CD4-positive, alpha-beta T cell treated with Interleukin-21 for 1 hour (primary cell): ENCODE results near the gene GATAD1.
A peak's percentile ranks its signal among the peaks of the same experiment; 100 is the strongest.
"Not testable (repeated sequence)": the region's sequence is repeated elsewhere in the genome, so short reads cannot be mapped to it uniquely, and the experiment has no call there.

Source experiments
- DNase-seq: peaks from one replicate; pipeline ENCODE4 v3.0.0-alpha.2; 2020

GATAD1 gene

DNA sequence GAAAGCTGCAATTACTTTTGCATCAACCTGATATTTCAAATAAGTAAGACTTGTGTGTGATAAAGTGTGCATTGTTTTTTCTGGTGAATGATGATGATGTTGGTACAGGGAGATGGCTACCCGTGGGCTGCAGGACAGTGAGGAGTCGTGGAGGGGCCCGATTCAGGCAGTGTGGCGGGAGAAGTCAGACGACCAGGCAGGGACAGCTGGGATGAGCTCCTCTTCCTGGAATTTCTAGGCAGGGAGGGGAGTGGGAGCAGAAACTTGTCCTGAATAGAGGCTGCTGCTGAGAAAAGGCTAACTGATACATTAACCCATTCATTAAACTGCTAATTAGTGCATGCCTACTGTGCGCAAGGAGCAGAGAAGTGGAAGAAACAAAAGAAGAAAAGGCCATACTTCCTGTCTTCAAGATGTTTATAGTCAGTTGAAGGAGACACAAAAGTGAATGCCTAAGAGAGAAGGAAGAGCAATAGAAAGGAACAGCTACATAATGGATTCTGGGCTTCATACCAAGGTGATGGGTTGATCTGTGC, 9.3 kb upstream of the GATAD1 start:
- DNase-seq = no peak

DNA sequence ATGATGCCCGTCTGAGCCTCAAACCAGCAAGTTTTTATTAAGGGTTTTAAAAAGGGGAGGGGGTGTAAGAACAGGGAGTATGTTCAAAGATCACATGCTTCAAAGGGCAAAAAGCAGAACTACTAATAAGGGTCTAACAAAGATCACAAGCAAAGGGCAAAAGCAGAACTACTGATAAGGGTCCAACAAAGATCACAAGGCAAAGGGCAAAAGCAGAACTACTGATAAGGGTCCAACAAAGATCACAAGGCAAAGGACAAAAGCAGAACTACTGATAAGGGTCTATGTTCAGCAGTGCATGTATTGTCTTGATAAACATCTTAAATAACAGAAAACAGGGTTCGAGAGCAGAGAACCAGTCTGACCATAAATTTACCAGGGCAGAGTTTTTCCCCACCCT, 4.6 kb upstream of the GATAD1 start:
- DNase-seq = not testable (repeated sequence)

DNA sequence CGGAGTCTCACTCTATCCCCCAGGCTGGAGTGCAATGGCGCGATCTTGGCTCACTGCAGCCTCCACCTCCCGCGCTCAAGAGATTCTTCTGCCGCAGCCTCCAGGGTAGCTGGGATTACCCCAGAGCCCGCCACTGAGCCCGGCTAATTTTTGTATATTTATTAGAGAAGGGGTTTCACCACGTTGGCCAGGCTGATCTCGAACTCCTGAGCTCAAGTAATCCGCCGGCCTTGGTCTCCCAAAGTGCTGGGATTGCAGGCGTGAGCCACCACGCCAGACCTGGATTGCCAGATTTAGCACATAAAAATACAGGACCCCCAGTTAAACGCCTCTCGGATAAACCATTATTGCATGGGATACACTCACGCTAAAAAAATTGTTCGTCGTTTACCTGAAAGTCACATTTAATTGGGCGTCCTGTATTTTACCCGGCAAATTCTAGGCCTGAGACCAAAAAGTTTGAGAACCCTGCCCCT, 375 bp upstream of the GATAD1 start:
- no peak for DNase-seq

DNA sequence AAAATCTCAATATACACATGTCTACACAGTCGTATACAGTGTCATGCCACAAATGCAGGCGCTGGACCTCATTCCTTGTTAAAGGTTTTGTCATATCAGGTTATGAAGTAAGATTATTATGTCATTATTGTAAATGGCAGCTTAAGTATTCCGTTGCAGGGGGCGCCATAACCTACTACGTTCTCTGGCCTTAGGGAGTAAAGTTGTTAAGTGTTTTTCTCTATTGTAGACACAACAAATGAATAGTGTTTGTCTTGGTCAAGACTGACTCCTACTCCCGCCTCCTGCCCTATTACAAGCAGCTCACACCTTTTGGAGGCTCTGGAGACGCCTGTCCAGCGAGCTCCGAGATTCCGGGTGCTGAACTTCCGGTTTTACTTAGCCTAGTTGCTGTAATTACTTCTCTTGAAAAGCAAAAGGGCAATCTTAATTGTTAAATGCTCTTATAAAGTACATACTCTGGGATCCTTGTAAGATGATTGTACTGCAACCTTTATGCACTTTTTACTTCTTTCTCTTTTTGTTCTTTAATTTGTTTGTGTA, 994 bp downstream of the GATAD1 start:
- peak; percentile 73 for DNase-seq

DNA sequence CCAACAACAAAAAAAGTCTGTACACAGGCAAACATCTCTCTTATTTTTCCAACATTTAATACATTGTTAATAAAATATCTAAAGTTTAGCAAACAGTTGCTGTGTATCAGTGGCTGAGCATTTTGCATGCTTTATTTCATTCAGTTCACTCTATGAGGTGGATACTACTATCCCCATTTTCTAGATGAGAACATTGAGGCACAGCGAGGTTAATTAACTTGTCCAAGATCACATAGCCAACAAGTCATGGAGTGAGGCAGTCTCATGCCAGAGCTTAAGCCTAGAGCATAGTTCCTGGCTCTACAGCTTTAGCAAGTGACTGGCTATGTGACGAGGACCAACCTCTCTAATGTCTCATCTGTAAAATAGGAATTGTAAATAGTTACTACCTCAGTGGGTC, 4.4 kb downstream of the GATAD1 start:
- no peak for DNase-seq

DNA sequence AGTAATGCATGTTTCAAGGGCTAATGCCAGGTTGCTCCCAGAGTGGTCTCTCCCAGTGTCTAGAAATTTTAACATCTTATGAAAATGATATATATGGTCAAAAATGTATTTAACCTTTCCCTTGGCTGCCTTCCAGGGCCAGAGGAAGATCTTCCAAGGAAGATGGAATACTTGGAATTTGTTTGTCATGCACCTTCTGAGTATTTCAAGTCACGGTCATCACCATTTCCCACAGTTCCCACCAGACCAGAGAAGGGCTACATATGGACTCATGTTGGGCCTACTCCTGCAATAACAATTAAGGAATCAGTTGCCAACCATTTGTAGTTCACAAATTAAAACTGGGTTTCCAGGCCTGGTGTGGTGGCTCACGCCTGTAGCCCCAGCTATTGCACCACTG, 9.0 kb downstream of the GATAD1 start:
- no peak for DNase-seq

DNA sequence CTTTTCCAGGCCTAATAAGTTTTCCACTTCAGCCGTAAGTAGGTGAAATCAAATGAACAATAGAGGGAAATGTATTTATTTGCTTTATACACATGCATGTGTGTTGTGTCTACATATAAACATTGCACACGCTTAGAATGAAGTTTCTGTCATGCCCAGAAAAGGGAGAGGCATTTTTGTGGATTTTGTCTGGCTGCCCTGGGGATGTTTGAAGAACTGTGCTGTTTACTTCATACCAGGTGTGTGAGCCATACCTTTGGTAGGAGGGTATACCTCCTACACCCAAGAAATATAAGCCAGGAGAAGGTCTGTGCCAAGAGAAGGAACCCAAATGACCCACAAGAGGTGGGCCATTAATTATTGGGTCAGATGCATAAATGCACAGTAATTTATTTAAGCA, 12.8 kb downstream of the GATAD1 start:
- DNase-seq = no peak

DNA sequence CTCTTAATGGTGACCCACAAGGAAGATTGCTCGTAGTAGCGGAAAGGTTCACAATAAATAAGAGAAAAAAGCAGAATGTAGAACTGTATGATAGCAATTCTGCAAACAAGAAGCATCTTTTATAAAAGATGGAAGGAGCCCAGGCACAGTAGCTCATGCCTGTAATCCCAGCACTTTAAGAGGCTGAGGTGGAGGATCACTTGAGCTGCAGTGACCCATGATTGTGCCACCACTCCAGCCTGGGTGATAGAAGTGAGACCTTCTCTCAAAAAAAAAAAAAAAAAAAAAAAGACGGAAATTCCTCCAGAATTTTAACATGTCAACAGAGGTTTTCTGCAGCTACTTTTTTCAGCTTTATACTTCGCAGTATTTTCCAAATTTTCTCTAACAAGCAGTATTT, 13.2 kb downstream of the GATAD1 start:
- no peak for DNase-seq

DNA sequence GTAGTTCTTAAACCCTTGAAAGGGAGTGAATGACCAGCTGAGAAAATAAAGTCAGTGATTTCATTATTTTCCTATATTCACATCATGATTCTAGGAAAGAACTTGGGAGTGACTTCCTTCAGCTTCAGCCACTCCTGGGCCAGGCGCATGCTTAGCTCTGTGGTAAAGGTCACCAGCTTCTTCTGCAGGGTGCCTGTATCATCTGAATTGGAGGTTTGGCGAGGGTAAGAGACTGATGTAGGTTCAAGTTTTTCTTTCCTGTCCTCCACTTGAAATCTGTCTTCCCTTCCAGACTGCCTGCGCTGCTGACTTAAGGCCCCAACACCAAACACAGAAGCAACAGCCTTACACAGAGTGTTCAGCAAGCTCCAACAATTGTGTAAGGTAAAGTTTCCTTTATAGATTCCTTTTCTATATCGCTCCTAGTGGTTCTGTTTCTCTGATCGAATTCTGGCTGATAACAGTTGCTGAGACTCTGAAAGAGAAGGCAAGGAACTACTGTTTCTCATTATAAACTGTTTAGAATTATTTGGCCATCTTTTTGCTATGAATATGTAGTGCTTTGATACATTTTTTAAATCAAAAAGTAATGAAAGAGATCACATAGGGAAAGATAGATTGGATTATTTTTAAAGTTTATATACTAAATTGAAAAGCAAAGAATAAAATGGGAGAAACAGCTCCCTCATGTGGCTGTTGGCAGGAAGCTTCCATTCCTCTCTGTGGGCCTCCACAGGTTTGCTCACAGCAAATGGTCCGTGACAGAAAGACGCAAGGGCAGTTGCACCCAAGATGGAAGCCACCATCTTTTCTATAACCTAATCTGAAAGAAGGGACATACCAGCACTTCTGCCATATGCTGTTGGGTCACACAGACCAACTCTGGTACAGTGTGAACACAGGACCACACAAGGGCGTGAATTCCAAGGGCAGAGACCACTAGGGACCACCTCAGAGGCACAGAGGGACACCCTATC, 14.0 kb downstream of the GATAD1 start:
- peak; percentile 45 for DNase-seq

DNA sequence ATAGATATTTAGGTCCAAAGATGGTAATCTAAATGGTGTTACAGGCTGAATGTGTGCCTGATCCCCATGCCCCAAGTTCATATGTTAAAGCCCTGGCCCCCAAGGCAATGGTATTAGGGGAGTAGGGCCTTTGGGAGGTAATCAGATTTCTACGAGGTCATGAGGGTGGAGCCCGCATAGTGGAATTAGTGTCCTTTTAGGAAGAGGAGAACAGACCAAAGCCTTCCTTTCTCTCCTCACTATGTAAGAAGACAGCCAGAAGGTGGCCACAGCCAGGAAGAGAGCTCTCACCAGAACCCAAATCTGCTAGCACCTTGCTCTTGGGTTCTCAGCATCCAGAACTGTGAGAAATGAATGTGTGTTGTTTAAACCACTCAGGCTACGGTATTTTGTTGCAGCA, 15.3 kb downstream of the GATAD1 start:
- no peak for DNase-seq

DNA sequence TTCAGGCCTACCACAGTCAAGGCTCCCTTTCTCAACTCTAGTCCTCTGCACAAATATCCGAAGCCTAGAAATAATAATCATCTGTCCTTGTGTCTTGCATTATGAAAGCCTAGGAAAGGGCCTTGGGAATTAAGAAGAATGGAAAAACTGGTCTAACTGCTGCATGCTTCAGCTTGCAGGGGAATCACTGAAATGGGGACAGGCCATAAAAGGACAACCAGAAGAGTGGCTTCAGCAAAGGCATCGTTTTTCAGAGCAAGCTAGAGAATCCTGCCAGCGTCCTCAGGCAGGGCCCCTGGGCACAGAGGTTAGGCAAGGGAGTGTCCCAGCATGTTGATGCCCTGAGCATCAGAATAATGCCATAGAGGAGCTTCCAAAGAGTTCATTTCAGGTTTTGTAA, 17.2 kb downstream of the GATAD1 start:
- DNase-seq = no peak

DNA sequence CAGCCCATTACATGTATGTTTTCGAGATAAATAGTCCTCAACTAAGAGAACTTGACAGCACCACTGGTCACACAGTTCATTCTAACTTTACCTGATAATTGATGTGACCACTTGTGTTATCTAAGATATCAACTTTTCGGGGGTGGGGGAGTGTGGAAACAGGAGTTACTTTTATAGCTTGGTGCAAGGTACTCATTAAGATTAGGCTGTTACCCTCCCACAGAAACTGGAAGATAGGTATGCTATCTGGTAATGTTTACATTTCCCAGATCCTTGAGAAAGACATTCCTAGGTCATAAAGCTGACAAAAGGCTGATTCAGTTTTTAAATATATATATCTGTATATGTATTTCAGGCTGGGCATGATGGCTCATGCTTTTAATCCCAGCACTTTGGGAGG, 19.4 kb downstream of the GATAD1 start:
- no peak for DNase-seq

DNA sequence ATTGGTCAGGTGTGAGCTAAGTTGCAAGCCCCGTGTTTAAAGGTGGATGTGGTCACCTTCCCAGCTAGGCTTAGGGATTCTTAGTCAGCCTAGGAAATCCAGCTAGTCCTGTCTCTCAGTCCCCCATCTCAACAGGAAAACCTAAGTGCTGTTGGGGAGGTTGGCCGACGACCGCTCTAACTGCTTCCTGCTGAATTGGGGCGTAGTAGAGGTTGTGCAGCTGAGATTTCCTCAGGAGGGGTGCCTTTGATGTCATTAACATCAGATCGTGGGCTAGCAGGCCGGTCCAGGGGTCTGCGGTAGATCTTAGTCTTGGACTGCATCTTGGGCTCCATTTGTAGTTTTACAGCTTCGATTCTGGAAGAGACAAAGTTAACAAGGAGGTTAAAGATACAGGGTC, 21.3 kb downstream of the GATAD1 start:
- DNase-seq = not testable (repeated sequence)

DNA sequence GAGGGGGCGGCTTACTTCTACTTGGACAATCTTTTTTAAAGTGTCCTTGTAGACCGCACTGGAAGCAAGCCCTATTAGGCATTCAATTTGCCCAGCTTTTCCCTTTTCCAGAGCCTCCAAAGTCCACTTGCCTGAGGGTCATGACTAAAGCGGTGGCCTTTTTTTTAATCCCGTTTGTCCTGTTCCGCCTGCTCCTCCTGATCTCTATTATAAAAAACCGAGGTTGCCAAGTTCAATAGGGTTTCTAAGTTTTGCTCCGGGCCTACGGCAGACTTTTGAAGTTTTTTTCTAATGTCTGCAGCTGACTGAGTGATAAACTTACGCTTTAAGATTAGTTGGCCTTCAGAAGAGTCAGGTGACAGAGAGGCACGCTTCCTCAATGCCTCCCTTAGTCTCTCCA, 26.7 kb downstream of the GATAD1 start:
- not testable (repeated sequence) for DNase-seq

DNA sequence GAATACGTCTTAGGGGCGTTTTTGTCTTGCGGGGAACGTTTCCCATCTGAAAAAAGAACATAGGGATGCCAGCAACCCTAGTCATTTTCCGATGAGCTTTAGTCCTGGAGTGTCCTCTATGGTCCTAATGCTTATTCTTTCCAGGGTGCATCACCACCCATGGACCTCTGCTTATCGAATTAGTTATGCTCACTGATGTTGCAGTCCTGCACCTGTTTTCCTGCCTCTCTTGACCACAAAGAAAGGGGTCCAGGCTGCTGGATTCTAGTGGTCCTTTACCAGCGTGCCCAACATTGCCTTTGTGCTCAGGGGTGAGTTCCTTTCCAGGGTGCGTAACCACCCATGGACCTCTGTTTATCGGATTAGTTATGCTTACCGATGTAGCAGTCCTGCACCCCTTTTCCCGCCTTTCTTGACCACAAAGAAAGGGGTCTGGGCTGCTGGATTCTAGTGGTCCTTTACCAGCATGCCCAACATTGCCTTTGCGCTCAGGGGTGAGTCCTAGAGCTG, 28.0 kb downstream of the GATAD1 start:
- not testable (repeated sequence) for DNase-seq

DNA sequence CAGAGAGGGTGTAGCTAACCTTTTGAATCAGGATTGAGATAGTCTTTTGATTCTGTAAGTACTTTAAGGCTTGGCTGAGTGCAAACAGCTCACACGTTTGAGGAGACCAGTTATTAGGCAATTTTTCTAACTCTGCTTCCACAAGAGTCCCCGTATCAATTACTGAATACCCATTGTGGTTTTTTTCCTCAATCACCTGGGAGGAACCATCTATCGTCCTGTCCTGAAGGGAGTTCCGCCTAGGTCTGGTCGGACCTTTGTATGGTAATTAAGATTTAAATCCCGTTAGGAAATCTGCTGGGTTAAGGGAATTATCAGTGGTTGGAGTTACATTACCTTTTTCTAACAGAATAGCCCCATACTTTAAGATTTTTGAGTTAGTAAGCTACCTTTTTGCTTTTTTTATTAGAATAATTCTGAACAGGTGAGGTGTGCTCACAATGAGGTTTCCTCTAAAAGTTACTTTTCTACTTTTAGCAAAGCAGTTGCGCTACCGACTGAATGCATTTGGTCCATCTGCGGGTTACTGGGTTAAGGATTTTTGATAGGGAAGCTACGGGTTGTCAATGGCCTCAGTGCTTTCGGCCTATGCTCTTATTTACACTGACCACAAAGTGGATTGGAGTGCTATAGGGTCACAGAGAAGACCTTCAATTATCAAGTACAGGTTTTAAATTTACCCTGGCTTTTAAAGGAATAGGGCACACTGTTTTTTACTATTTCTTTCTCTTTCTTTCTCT, 28.7 kb downstream of the GATAD1 start:
- not testable (repeated sequence) for DNase-seq

DNA sequence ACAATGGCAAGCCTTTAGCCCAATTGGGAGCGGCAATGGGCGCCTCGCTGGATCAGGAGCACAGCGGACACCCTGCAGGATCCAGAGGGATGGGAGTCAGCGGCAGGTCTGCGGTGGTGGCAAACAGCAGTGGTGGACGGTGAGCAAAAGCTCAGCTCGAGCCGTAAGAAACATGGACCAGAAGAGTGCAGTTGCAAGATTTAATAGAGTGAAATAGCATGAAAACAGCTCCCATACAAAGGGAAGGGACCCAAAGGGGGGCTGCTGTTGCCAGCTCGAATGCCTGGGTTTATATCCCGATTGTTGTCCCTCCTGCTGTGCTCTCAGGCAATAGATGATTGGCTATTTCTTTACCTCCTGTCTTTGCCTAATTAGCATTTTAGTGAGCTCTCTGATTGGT, 30.4 kb downstream of the GATAD1 start, which contains the start of gene ERVW-1:
Gene ERVW-1 (minus strand): TSS at position 266 of the 400 bp plus-strand sequence. CDS start 7,565 bp downstream, outside the sequence.
- DNase-seq = not testable (repeated sequence)

DNA sequence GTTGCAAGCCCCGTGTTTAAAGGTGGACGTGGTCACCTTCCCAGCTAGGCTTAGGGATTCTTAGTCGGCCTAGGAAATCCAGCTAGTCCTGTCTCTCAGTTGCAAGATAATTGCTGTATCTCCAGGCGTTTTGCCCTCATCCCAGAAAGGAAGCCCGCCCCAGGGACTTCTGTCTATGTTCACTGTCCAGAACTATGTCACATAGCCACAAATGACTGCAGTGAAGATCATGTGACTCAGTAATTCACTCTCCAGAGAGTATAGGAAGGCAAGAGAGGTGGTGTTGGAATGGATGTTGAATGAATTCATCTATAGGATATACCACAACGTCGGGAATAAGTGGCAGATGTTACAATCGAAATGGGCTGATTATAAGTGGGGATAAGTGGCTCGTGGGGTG, 30.8 kb downstream of the GATAD1 start:
- DNase-seq = no peak

DNA sequence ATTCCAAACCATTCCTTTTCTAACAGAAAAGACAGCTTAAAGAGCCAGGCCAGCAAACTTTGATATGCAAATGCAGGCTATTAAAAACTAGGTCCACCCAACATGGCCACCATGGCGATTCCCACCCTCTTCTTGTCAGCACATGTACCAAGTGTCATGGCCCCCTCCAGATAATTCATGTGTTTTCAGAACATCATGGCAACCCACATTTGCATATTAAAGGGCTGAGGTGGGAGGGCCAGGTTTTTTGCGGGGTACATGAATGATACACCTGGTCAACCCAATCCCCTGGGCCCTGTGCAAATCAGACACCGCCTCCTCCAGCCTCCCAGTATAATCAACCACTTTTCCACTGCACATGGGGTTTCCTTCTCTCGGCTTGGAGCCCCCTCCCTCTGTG, 31.4 kb downstream of the GATAD1 start:
- DNase-seq = no peak

DNA sequence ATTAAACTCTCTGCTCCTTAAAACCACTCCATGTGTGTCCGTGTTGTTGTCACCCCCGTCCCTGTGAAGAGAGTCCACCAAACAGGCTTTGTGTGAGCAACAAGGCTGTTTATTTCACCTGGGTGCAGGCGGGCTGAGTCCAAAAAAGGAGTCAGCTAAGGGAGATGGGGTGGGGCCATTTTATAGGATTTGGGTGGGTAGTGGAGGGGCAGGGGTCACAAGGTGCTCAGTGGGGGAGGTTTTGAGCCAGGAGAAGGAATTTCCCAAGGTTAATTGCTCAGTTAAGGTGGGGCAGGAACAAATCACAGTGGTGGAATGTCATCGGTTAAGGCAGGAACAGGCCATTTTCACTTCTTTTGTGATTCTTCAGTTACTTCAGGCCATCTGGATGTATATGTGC, 31.9 kb downstream of the GATAD1 start:
- DNase-seq = not testable (repeated sequence)

DNA sequence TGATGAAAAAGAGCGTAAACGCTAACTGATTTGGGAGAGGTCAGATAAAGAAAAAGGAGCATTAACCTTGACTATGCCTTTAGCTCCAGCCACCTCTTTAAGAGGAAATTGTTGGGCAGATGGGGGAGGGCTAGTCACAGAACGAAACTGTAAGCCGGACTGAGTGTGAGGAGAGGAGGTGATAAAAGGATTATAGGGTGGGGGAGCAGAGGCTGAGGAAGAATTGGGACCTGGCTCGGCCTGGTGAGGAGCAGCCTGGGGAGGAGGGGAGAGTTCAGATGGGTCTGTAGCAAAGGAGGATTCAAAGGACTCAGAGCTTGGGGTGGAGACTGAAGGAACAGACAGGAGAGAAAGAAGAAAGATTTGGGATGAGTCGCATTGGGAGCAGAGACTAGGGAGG, 36.3 kb downstream of the GATAD1 start:
- DNase-seq = not testable (repeated sequence)

DNA sequence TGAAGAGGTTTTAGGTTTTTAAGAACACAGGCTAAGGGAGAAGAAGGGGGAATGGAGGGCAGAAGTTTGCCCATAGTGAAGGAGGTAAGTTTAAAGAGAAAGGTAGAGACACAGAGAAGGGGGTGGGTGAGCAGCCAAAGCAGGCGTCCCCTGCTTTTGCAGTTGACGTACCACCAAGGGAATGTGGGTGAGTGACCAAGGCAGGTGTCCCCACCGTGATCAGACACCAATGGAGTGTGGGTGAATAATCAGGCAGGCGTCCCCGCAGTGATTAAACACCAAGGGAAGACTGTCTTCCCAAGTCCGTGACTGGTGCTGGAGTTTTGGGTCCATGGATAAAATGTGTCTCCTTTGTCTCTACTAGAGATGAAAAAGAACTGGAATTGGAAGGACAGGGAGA, 36.9 kb downstream of the GATAD1 start:
- DNase-seq = not testable (repeated sequence)
